IMR-90 (cell line): Measurements from ENCODE around the gene DHRS13. TPM values are rescaled to one million over a fixed set of nuclear protein-coding genes. Genes with fewer than 3 reads are reported as not detected.

Source experiments
- BHLHE40 ChIP-seq: fragments of 150-350 bp; IDR thresholded peaks from 2 replicates; pipeline ENCODE4 v1.6.1; 2016; ENCODE audit warnings: mild to moderate bottlenecking, low read depth, low read length
- polyA plus RNA-seq, 3 experiments: library from polyadenylated mRNA; depleted of rRNA; stranded (reverse); fragments of >200 nt; gene quantifications; 2 replicates each; pipeline ENCODE4 v1.2.3, GENCODE V29; 2012; ENCODE audit warnings: low replicate concordance in 1 of 3
- total RNA-seq: library from RNA; depleted of rRNA; stranded (reverse); fragments of >200 nt; gene quantifications from 2 replicates; pipeline ENCODE4 v1.2.3, GENCODE V29; 2012
- TF ChIP-seq, protein P1 (sequence below): conservative IDR thresholded peaks from 2 replicates; pipeline ENCODE4 v1.5.1; 2012; ENCODE audit warnings: mild to moderate bottlenecking, low read depth, low read length, improper control_type of control experiment

The DHRS13 gene
- total and polyA plus RNA-seq, 2 of the 4 experiments (the other 2 are of a cell fraction) = 2.7 to 3.9 TPM

DNA sequence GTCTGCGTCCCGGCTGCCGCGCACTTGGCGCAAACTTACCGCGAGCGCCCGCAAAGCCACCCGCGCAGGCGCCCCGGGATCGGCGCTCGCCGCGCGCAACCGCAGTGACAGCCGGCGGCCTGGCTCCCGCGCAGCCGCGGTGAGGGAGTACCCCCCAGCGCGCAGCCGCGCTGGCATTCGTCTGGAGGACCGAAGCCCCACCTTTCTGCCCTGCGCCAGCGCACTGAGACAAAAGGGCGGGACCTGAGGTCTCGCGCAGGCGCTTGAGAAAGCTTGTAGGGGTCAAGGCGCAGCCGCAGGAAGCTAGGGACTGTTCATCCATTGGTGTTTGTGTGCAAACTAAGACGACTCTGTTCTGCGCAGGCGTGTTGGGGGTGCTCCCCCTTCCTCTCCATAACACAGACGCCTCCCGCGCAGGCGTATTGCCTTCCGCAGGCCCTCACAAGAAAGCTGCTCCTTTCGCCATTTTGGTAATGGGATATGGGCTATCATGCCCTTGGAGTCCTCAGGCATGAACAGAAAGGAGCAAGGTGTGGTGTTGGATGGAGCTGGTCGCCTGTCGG, 48.6 kb upstream of the DHRS13 start, which contains the start of gene PHF12 (continued):
- TF ChIP-seq, protein P1, sequence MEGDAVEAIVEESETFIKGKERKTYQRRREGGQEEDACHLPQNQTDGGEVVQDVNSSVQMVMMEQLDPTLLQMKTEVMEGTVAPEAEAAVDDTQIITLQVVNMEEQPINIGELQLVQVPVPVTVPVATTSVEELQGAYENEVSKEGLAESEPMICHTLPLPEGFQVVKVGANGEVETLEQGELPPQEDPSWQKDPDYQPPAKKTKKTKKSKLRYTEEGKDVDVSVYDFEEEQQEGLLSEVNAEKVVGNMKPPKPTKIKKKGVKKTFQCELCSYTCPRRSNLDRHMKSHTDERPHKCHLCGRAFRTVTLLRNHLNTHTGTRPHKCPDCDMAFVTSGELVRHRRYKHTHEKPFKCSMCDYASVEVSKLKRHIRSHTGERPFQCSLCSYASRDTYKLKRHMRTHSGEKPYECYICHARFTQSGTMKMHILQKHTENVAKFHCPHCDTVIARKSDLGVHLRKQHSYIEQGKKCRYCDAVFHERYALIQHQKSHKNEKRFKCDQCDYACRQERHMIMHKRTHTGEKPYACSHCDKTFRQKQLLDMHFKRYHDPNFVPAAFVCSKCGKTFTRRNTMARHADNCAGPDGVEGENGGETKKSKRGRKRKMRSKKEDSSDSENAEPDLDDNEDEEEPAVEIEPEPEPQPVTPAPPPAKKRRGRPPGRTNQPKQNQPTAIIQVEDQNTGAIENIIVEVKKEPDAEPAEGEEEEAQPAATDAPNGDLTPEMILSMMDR = no peak
- TF ChIP-seq BHLHE40 = no peak
